Thyroid gland (tissue), 4 donors: ENCODE results near the gene ARHGEF10L.

Experiments
- POLR2A ChIP-seq, 2 donors: fragments of 450-650 bp; IDR thresholded peaks; one replicate each; pipeline ENCODE4 v1.6.1; 2017; ENCODE audit warnings: antibody characterized with exemption in 2 of 2, mild to moderate bottlenecking in 2 of 2, moderate library complexity in 1 of 2
- TF ChIP-seq, protein P1 (sequence below), 6 experiments: fragments of 200-600 bp in 3 of 6; fragments of 450-650 bp in 3 of 6; sonication (generic) in 3 of 6; IDR thresholded peaks; one replicate each; pipeline ENCODE4 v1.5.1; 2016 to 2019; ENCODE audit warnings: antibody characterized with exemption in 6 of 6, mild to moderate bottlenecking in 2 of 6, inconsistent platforms in 1 of 6, moderate library complexity in 1 of 6

DNA sequence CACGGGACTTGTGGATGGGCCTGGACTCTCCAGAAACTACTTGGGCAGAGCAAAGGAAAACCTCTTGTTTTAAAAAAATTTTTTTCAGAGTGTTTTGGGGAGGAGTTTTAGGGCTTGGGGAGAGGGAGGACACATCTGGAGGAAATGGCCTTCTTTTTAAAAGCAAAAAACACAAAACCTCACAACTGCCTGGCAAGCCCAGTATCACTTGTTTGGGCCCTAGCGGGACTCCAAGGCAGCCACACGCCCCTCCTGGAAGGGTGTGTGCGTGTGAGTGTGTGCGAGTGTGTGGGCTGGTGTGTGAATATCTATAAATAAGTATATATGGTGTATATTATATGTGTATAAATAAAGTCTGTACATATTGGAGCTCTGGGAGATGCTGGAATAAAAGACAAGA is 158.0 kb downstream of the ARHGEF10L start:
- TF ChIP-seq, protein P1, sequence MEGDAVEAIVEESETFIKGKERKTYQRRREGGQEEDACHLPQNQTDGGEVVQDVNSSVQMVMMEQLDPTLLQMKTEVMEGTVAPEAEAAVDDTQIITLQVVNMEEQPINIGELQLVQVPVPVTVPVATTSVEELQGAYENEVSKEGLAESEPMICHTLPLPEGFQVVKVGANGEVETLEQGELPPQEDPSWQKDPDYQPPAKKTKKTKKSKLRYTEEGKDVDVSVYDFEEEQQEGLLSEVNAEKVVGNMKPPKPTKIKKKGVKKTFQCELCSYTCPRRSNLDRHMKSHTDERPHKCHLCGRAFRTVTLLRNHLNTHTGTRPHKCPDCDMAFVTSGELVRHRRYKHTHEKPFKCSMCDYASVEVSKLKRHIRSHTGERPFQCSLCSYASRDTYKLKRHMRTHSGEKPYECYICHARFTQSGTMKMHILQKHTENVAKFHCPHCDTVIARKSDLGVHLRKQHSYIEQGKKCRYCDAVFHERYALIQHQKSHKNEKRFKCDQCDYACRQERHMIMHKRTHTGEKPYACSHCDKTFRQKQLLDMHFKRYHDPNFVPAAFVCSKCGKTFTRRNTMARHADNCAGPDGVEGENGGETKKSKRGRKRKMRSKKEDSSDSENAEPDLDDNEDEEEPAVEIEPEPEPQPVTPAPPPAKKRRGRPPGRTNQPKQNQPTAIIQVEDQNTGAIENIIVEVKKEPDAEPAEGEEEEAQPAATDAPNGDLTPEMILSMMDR (IDR thresholded peaks at IDR 0.05) = no peak
- no peak for TF ChIP-seq POLR2A (IDR thresholded peaks at IDR 0.05)
